ENCODE data around the gene EEIG1.
"Not testable (repeated sequence)": the region's sequence is repeated elsewhere in the genome, so short reads cannot be mapped to it uniquely, and the experiment has no call there.

The EEIG1 gene

GRCh38 chr9:127980706-127981558, at the start of gene EEIG1:
Gene EEIG1, minus strand, starts transcription at chr9:127980989. Its CDS starts 852 bp downstream, at chr9:127980137.
- DNase-seq: peak; percentile 84

DNA sequence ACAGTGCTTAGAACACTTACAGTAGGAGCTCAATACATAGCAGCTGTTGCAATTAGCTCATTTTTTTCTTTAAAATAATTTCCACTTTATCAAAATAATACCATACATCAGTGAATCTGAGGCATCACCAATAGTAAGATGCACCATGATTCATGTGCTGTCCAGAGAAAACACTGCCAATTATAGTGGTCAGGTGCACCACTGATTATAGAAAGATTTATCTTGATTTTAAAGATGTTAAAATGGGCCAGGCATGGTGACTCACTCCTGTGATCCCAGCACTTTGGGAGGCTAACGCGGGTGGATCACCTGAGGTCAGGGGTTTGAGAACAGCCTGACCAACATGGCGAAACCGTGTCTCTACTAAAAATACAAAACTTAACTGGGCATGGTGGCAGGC, 46.9 kb upstream of the EEIG1 start:
- no peak for DNase-seq

- peak; percentile 67 for DNase-seq
Observed at GRCh38 chr9:128026773-128027541, 46.2 kb upstream of the EEIG1 start.

DNA sequence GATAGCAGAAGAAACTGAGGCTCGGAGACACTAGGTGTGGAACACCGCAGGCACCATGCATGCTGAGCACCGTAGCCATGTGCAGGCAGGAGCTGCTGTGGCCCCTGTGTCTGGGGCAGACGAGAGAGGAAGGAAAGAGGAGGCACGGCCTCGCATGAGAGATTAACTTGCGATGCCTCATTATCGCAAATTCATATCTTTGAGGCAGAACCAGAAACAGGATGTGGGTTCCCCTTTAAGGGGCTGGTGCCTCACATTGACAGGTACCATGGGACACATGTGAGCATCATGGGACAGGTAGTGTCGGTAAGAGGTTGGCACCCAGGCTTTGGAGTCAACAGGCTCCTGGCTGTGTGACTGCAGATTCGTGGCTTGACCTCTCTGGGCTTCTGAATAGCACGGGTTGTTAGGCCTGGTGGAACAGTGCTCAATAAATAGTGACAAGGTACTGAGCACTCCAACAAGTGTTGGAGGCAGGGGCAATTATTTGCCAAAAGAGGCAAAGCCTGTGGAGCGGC, 45.5 kb upstream of the EEIG1 start:
- DNase-seq: no peak

DNA sequence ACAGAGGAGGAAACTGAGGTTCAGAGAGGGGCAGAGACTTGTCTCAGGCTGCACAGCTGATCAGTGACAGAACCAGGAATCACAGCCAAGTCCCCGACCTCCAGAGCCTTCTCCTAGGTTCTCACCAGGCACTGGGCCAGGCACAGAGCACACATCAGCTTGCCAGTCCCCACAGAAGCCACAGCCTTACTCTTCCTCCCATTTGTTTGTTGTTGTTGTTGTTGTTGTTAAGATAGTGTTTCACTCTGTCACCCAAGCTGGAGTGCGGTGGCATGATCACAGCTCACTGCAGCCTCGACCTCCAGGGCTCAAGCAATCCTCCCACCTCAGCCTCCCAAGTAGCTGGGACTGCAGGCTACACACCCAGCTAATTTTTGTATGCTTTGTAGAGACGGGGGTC, 44.9 kb upstream of the EEIG1 start:
- DNase-seq: no peak

DNA sequence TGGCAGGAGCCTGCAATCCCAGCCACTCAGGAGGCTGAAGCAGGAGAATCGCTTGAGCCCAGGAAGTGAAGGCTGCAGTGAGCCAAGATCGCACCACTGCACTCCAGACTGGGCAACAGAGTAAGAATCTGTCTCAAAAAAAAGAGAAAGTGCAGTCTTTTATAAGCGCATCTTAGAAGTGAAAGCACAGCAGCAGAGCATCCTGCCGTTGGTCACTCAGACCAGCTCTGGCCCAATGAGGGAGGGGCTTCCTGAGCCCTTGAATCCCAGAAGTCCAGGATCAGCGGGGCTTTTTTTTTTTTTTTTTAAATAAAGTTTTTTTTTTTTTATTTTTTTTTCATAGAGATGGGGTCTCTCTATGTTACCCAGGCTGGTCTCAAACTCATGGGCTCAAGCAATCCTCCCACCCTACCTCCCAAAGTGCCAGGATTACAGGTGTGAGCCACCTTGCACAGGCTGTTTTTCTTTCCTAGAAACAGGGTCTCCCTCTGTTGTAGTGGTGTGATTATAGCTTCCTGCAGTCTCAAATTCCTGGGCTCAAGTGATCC, 44.0 kb upstream of the EEIG1 start:
- DNase-seq: no peak

GRCh38 chr9:128023671-128024070, 42.9 kb upstream of the EEIG1 start:
- not testable (repeated sequence) for DNase-seq

- DNase-seq: peak; percentile 19
Observed at GRCh38 chr9:128022886-128023285, 42.1 kb upstream of the EEIG1 start.

- DNase-seq: no peak
Observed at GRCh38 chr9:128021098-128021497, 40.3 kb upstream of the EEIG1 start.

GRCh38 chr9:128020692-128021091, 39.9 kb upstream of the EEIG1 start:
- no peak for DNase-seq

DNA sequence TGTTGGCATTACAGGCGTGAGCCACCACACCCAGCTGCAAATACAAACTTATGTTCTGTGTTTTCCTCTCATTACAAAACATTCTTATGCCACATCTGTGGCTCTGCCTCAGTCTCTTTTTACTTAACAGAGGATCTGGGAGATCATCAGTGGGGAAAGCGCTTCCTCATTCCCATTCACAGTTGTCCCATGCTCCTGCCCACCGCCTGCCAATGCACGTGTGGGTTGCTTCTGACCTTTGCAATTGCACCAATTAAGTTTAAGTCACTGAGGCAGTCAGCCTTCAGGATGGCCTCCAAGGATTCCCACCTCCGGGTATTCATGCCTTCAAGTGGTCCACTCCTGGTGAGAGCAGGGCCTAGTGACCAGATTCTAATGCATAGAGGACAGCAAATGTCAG, 34.9 kb upstream of the EEIG1 start:
- DNase-seq: no peak

DNA sequence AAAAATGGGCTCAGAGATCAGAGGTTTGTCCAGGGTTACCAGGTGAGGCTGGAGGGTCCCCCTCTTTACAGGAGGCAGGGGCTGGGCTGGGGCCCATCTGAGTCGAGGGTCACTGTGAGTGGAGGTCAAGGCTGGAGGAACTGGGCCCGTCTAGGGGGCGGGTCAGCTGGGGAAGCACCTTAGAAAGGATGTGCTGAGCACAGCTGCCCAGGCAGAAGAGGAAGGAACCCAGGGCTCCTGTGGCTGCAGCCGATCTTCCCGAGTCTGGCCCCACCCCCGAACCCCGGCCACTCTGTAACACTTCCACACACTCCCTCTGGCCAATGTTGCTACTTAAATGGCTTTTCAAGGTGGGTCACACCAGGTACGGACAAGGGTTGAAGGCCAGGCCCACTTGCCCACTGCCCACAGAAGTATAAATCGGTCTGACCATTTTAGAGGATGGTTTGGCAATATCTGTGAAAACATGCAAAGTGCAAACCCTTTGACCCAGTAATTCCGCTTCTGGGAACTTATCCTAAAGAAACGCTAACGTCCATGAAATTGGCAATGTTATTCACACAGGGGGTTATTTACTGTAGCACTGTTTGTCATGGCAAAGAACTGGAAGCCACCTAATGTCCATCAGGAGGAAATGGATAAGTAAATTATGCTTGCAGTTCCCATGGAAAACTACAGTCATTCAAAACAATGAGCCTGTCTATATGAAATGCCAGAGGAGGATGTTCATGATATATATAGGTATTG, 30.5 kb upstream of the EEIG1 start:
- DNase-seq: peak; percentile 30

GRCh38 chr9:128009639-128010038, 28.9 kb upstream of the EEIG1 start:
- DNase-seq: no peak

DNA sequence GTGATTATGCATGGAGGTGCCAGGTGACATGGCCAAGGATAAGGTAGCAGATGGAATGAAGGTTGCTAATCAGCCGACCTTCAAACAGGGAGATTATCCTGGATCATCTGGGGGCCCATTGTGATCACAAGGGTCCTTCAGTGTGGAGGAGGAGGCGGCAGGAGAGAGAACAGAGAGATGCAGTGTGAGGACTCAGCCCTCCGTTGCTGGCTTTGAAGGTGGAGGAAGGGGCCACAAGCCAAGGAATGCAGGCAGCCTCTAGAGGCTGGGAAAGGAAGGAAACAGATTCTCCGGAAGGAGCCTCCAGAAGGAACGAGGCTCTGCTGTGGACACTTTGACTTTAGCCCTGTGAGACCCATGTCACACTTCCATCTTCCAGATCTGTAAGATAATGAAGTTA, 27.4 kb upstream of the EEIG1 start:
- DNase-seq: no peak

DNA sequence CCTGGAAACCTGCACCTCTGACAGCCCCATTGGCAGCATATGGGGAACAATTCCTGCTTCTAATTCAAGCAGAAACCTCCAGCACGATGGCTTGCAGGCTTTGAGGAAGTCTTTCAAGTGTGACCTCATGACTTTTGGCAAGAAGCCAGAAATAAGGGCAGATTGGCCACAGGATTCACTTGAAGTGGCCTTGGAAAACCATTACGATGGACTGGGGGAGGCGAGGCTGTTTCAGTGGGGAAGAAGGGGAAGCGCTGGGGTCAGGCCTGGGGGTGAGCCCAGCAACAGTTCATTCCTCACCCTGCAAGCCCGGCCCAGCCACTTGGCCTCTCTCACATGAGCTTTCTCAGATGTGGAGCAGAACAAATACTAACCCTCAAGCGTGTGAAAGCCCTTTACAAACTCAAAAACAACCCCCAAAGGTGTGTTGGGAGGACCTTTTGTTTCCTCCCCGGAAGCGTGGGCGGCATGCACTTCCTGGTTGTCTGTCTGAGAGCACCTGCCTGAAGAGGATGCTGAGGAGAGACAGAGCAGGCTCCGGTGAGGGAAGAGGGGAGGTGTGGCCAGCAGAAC, 26.9 kb upstream of the EEIG1 start:
- peak; percentile 97 for DNase-seq

DNA sequence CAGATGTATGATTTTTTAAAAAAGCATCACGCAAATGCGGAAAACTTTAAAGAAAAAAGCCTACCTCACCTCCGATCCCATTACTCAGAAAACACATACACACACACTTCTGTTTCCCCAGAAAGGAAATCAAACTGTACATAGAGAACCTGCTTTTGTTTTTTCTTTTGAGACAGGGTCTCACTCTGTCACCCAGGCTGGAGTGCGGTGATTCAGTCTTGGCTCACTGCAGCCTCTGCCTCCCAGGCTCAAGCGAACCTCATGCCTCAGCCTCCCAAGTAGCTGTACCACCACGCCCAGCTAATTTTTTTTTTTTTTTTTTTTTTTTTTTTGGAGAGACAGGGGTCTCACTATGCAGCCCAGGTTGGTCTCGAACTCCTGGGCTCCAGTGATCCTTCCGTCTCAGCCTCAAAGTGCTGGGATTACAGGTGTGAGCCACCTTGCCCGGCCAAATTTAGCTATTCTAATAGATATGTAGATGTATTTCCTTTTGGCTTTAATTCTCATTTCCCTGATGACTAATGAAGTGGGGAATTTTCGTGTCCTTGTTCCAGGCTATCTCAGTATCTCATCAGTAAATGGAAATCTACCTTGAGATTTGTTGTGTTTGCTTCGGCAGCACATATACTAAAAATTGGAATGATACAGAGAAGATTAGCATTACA, 25.7 kb upstream of the EEIG1 start:
- DNase-seq: no peak

- peak; percentile 62 for DNase-seq
Observed at GRCh38 chr9:128005923-128006322, 25.1 kb upstream of the EEIG1 start.

DNA sequence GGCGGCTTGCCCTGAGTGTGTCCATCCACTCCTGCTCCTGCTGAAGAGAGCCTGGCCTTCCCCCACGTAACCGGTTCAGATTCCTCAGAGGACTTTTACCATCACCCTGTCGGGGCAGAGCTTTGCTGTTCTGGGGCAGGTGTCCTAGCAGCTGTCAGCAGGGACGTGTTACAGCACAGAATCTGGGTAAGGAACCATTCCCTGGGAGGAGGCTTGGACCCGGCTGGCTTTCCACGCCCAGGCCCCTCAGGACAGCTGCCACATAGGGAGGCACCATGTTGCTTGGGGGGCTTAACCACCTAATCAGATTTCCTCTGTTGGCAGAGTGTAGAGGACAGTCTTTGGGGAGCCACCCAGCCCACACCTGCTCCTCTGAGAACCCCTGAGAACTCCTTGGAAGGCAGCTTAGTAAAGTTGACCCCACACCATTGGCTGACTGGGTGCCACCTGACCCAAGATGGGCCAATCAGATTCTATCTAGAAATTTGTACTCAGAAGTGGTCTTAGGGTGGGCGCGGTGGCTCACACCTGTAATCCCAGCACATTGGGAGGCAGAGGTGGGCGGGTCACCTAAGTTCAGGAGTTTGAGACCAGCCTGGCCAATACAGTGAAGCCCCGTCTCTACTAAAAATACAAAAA, 23.3 kb upstream of the EEIG1 start:
- no peak for DNase-seq

DNA sequence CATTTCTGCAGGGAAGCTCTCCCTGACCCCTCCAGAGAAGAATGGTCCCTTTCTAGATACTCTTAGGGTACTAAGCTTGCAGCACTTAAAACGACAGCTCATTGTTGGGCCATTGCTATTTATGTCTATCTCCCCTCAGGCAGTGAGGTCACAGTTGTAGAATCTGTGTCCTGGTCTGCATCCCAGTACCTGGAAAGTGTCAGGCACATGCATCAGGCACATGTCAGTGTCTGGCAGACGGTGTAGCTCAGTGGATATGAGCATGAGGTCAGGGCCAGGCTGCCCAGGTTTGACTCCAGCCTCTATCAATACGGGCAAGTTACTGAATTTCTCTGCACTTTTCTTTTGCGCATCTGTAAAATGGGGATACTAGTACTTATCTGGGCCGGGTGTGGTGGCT, 22.2 kb upstream of the EEIG1 start:
- no peak for DNase-seq

DNA sequence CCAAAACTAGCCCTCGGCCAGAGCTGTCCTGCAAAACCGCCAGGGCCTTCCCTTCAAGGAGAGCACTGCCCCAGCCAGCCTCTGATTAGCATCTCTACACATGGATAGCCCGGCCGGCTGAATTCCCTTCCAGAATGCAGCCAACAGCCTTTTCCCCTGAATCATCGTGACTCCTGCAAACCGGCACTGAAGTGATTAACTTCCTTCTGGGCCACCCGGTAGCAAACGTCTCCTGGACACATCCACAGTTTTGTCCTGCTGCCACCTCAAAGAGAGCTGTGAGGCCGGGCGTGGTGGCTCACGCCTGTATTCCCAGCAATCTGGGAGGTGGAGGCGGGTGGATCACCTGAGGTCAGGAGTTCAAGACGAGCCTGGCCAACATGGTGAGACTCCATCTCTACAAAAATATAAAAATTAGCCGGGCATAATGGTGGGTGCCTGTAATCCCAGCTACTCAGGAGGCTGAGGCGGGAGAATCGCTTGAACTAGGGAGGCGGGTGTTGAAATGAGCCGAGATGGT, 21.1 kb upstream of the EEIG1 start:
- DNase-seq: no peak

GRCh38 chr9:128001151-128001778, 20.5 kb upstream of the EEIG1 start:
- DNase-seq: no peak
